GM12891 (cell line): ENCODE measurements around the gene MYCBP2.

ENCODE experiments used
- POLR2A ChIP-seq: IDR thresholded peaks from 2 replicates; pipeline ENCODE4 v1.6.1; 2011; ENCODE audit warnings: low read depth, low read length, control low read depth
- POLR2AphosphoS5 ChIP-seq: IDR thresholded peaks from 2 replicates; pipeline ENCODE4 v1.6.1; 2011; ENCODE audit warnings: low read depth, low read length, control low read depth
- POU2F2 ChIP-seq: IDR thresholded peaks from 2 replicates; pipeline ENCODE4 v1.6.1; 2011; ENCODE audit warnings: low read depth, mild to moderate bottlenecking, control low read depth, low read length, moderate library complexity

- TF ChIP-seq POLR2A, result no peak
- no peak for TF ChIP-seq POLR2AphosphoS5
- TF ChIP-seq POU2F2, result no peak
Measured at GRCh38 chr13:77250975-77251374, 75.9 kb downstream of the MYCBP2 start.
